PC-9 (cell line): ENCODE measurements around the gene RALGAPA2. TPM values are rescaled to one million over a fixed set of nuclear protein-coding genes. Genes with fewer than 3 reads are reported as not detected.

Experiments used
- BruUV-seq: library from RNA; stranded (reverse); fragments of 400-500 nt; replicated peaks from 2 replicates; lab custom pipeline; 2021; lab: Mats Ljungman, UMichigan
- CTCF ChIA-PET: fragments of 300-600 bp; sonication (Branson Sonifier 250); formaldehyde crosslinking; loops from one replicate; lab custom pipeline; 2022; ENCODE audit warnings: antibody characterized with exemption; lab: Charles Lee
- POLR2A ChIA-PET: fragments of 300-600 bp; sonication (Branson Sonifier 250); formaldehyde crosslinking; loops from one replicate; lab custom pipeline; 2022; ENCODE audit warnings: antibody characterized with exemption; ENCODE audit not compliant: unreplicated experiment; lab: Charles Lee
- DNase-seq, 2 experiments: peaks; one replicate each; pipeline versions ENCODE4 v3.0.0 to v3.0.0-alpha.2; 2015 to 2022; ENCODE audit warnings: mixed read lengths in 1 of 2
- H2AFZ ChIP-seq: fragments of 200-600 bp; sonication (generic); 2 replicates; pipeline ENCODE4 v1.8.1; 2017; ENCODE audit warnings: antibody characterized with exemption
- H3F3A ChIP-seq: fragments of 200-600 bp; sonication (generic); 2 replicates; pipeline ENCODE4 v1.8.1; 2017; ENCODE audit warnings: antibody characterized with exemption, mild to moderate bottlenecking, low read depth; ENCODE audit not compliant: insufficient read depth
- H3K27ac ChIP-seq: fragments of 200-600 bp; sonication (generic); 2 replicates; pipeline ENCODE4 v1.6.1; 2016; ENCODE audit warnings: mixed run types
- H3K27me3 ChIP-seq: fragments of 200-600 bp; sonication (generic); 2 replicates; pipeline ENCODE4 v1.6.1; 2016; ENCODE audit warnings: low read depth, mixed run types; ENCODE audit not compliant: insufficient read depth
- H3K36me3 ChIP-seq: fragments of 200-600 bp; sonication (generic); 2 replicates; pipeline ENCODE4 v1.6.1; 2016; ENCODE audit warnings: low read depth, mixed run types
- H3K4me1 ChIP-seq: fragments of 200-600 bp; sonication (generic); replicated peaks from 2 replicates; pipeline ENCODE4 v1.6.1; 2016; ENCODE audit warnings: mixed run types; ENCODE audit not compliant: insufficient read depth
- H3K4me2 ChIP-seq: fragments of 200-600 bp; sonication (generic); 2 replicates; pipeline ENCODE4 v1.6.1; 2017; ENCODE audit warnings: mixed run types
- H3K4me3 ChIP-seq: fragments of 200-600 bp; sonication (generic); 2 replicates; pipeline ENCODE4 v1.6.1; 2016; ENCODE audit warnings: mixed run types
- H3K79me2 ChIP-seq: fragments of 200-600 bp; sonication (generic); 2 replicates; pipeline ENCODE4 v1.6.1; 2017; ENCODE audit warnings: low read depth, mixed run types
- H3K9me2 ChIP-seq: fragments of 200-600 bp; sonication (generic); 2 replicates; pipeline ENCODE4 v1.8.1; 2017; ENCODE audit warnings: mild to moderate bottlenecking; ENCODE audit not compliant: insufficient read depth
- H3K9me3 ChIP-seq: fragments of 200-600 bp; sonication (generic); 2 replicates; pipeline ENCODE4 v1.8.1; 2016; ENCODE audit warnings: low read depth; ENCODE audit not compliant: insufficient read depth
- H4K20me1 ChIP-seq: fragments of 200-600 bp; sonication (generic); 2 replicates; pipeline ENCODE4 v1.8.1; 2017; ENCODE audit not compliant: insufficient read depth
- CTCF ChIP-seq: fragments of 200-600 bp; sonication (generic); conservative IDR thresholded peaks from 2 replicates; pipeline ENCODE4 v1.6.1; 2017; ENCODE audit warnings: mixed run types, antibody characterized with exemption, mild to moderate bottlenecking, moderate library complexity
- EZH2 ChIP-seq: fragments of 200-600 bp; sonication (generic); IDR thresholded peaks from 2 replicates; pipeline ENCODE4 v1.8.0; 2017; ENCODE audit warnings: antibody characterized with exemption, low read depth
- intact Hi-C: fragments of 100-400 bp; cut with micrococcal nuclease; formaldehyde crosslinking; loops from one replicate; pipeline ENCODE4 v1.10.0; 2022; ENCODE audit not compliant: unreplicated experiment
- total RNA-seq: library from RNA; stranded (reverse); gene quantifications from 2 replicates; pipeline ENCODE4 v1.2.3, GENCODE V29; 2021

Gene RALGAPA2
- total RNA-seq, 1 experiment from 2014 or later: 28.7 TPM

GRCh38 chr20:20395087-20395486, 317.4 kb downstream of the RALGAPA2 start:
- H3K4me3 ChIP-seq: no peak overlapping the region
- H3K27me3 ChIP-seq: no peaks in the 10 kb centered on the region
- intact Hi-C loops: no loop called here
- TF ChIP-seq CTCF (no peak), EZH2 (no peak)
- H3K79me2 ChIP-seq: no peaks in the 10 kb centered on the region
- no peak overlapping the region for H3K4me2 ChIP-seq
- no peak for DNase-seq
- no peak overlapping the region for H3K27ac ChIP-seq
- CTCF ChIA-PET: no interaction called here
- H3K9me3 ChIP-seq: no peaks in the 10 kb centered on the region
- no peaks in the 10 kb centered on the region for H3K9me2 ChIP-seq
- no peaks in the 10 kb centered on the region for H3F3A ChIP-seq
- H2AFZ ChIP-seq: no peak overlapping the region
- H3K4me1 ChIP-seq: no peaks in the 10 kb centered on the region
- BruUV-seq: no TSS peak
- POLR2A ChIA-PET: interaction anchor here (0.7 kb wide), 1 partner anchor 306 kb away, joined by 26 read pairs; no protein-coding TSS in a partner anchor
- H3K36me3 ChIP-seq: no peaks in the 10 kb centered on the region
- H4K20me1 ChIP-seq: no peaks in the 10 kb centered on the region

GRCh38 chr20:20393207-20394120, 319.0 kb downstream of the RALGAPA2 start:
- H3K4me3 ChIP-seq: no peak overlapping the region
- H3K9me2 ChIP-seq: no peaks in the 10 kb centered on the region
- CTCF ChIA-PET: no interaction called here
- no peaks in the 10 kb centered on the region for H3K9me3 ChIP-seq
- no peaks in the 10 kb centered on the region for H3K79me2 ChIP-seq
- DNase-seq: no peak
- intact Hi-C loops: no loop called here
- no peaks in the 10 kb centered on the region for H3K36me3 ChIP-seq
- H2AFZ ChIP-seq: no peak overlapping the region
- TF ChIP-seq EZH2: no peak
- TF ChIP-seq CTCF: no peak
- no peaks in the 10 kb centered on the region for H3F3A ChIP-seq
- H3K27ac ChIP-seq: no peak overlapping the region
- H3K4me1 ChIP-seq: no peaks in the 10 kb centered on the region
- BruUV-seq: no TSS peak
- H3K27me3 ChIP-seq: no peaks in the 10 kb centered on the region
- no peak overlapping the region for H3K4me2 ChIP-seq
- POLR2A ChIA-PET: no interaction called here
- H4K20me1 ChIP-seq: no peaks in the 10 kb centered on the region

GRCh38 chr20:20391766-20392165, 320.7 kb downstream of the RALGAPA2 start:
- no peak for DNase-seq
- CTCF ChIA-PET: no interaction called here
- Histone ChIP-seq H4K20me1 (no peaks in the 10 kb centered on the region), H3K27me3 (no peaks in the 10 kb centered on the region), H3K27ac (no peak overlapping the region), H3K4me2 (no peak overlapping the region), H3K4me3 (no peak overlapping the region), H3K36me3 (no peaks in the 10 kb centered on the region), H3K4me1 (no peaks in the 10 kb centered on the region), H3K9me3 (no peaks in the 10 kb centered on the region), H2AFZ (no peak overlapping the region), H3K79me2 (no peaks in the 10 kb centered on the region), H3F3A (no peaks in the 10 kb centered on the region), H3K9me2 (no peaks in the 10 kb centered on the region)
- intact Hi-C loops: no loop called here
- BruUV-seq: no TSS peak
- POLR2A ChIA-PET: no interaction called here
- TF ChIP-seq CTCF (no peak), EZH2 (no peak)
